NCI-H1105 treated with DMSO at 0.1 percent for 48 hours (cell line): ENCODE data around the gene FAM180A.
"Not testable (repeated sequence)": the region's sequence is repeated elsewhere in the genome, so short reads cannot be mapped to it uniquely, and the experiment has no call there.

Experiments
- DNase-seq: peaks from one replicate; lab custom pipeline; 2025; lab: John Stamatoyannopoulos, UW

The FAM180A gene

DNA sequence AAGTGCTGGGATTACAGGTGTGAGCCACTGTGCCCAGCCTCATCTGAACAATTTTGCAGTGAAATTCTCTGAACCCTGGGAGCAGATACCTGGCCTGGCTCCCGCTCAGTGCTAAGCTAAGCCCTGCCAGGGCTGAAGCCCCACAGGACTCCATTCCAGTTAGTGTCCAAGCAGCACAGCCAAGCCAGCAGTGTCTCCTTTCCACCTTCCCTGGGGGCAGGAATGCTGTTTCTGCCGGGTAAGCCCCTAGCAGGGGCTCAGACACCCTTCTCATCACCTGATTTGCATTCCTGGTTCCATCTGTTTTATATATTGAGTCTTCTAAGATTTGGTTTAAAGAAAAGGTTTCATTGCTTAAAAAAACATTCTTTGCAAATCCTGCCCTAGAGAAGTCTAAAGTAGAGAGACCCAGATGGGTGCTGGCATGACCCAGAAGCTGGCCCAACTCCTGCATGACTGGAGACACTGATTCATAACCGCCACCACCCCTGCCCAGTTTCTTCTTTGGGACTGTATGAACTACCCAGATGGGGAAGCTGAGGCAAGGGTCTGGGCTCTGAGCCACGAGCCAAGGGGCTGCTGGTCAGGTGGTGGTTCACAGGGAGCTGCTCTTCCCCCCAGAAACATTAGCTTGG lies 34.7 kb downstream of the FAM180A start:
- no peak for DNase-seq

DNA sequence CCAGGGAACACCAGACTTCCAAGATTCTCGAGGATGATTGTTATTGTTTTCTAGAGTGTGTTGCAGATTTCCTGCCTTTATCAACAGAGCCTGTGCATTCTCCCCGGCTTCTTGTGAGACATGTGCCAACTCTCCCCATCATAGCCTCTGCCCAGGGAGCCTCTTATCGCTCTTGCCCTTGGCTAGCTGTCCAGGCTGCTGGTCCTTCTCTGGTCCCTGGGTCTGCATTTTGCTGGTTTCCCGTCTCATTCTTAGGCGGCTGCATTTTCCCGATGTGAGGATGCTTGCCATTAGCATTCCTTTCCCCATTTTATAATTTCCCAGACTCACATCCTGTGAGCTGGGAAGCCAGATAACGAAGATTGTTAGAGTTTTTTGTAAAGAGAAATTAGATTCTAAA lies 35.8 kb downstream of the FAM180A start:
- no peak for DNase-seq

GRCh38 chr7:135712182-135712782 lies 36.3 kb downstream of the FAM180A start:
- DNase-seq, result no peak

GRCh38 chr7:135711139-135711469 lies 37.5 kb downstream of the FAM180A start:
- DNase-seq, result no peak

DNA sequence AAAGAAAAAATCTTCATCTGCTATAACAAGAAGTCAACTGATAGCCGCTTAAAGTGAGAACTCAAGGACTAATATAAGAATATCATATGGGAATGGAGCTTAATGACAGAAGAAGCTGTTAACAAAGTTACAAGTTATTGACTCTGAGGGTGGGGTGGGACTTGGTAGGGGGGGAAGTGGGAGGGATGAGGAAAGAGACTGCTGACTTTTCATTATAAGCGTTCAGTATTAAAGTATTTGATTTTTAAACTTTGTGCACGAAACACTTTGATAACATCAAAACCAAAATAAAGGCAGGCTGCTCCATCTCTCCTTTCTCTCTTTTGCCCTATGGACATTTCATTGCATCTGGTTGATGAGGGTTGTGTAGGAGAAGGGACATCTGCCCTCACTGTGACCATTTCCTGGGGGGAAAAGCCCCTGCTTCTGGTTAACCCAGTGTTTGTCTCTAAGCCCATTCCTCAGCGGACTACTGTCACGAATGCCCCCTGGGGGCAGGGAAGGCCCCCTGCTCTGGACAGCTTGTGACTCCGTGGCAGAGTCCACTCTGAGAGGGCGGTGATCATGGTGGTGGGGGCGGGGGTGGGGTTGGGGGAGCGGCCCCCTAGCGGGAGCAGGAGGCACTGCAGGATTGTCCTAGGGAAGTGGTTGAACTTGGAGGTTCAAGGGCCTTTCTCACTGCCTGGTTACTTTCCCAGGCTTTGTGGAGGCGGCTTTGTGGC lies 38.0 kb downstream of the FAM180A start:
- DNase-seq, result no peak

DNA sequence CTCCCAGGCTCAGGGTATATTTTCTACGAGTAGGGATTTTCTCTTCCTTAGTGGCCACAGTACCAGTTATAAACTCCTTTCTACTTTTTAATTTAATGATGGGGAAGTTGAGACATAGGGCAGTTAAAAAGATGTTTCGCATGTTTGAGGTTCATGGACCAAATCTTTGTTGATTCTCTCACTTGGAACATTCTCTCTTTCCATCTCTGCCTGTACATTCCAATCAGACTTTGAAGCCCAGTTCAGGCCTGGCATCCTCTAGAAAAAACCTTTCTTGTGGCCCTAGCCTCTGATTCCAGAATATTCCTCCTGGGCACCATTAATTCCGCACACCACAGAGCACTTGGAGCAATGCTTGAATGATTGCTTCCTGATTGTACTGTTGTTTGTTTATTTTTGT lies 39.1 kb downstream of the FAM180A start:
- no peak for DNase-seq

DNA sequence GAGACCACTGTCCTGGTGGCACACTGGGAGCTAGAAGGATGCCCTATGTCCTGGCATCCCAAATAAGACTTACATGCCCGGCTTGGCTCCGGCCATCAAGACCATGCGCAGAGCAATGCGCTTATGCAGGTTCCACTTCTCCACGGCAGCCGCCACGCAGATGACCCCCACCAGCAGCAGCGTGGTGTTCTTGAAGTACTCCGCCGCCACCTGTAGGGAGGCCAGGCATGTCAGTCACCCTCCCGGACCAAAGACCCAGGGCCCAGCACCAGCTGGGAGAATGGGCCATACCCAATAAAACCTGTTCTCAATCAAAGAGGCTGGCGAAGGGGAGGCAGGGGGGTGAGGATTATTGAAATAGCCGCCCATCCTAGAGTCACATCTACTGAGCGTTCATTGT lies 40.6 kb downstream of the FAM180A start:
- no peak for DNase-seq

GRCh38 chr7:135707570-135707966 lies 41.0 kb downstream of the FAM180A start:
- DNase-seq, result no peak

DNA sequence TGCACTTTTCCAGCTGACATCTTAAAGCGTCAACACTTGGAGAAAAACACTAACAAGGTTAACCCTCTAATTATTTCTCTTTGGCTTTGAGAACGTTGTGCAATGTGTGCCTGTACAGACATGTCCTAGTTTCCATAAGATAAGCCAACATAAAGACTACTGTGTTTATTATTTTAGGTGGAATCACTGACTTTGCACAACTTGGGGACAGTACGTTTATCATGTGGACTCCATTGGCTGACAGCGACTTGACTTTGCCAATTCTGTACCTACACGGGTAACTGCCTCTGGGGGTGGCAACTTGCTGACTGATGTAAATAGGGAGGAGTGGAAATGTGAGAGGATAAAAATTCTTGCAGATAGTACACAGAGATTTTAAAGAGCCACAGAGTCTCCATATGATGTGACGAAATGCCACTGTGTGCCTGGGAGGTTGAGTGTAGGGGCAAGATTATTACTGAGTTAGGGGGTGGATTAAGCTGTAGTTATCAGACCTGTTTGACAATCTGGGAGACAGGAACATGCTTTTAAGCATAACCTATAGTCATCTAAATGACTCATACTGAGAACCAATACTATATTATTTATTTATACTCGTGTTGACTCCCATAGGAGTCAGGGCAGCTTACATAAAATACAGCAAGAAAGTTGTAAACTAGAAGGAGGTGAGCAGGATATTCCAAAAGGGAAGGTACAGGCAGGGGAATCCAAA lies 41.6 kb downstream of the FAM180A start:
- DNase-seq, result no peak

GRCh38 chr7:135706038-135706742 lies 42.4 kb downstream of the FAM180A start:
- DNase-seq, result no peak

DNA sequence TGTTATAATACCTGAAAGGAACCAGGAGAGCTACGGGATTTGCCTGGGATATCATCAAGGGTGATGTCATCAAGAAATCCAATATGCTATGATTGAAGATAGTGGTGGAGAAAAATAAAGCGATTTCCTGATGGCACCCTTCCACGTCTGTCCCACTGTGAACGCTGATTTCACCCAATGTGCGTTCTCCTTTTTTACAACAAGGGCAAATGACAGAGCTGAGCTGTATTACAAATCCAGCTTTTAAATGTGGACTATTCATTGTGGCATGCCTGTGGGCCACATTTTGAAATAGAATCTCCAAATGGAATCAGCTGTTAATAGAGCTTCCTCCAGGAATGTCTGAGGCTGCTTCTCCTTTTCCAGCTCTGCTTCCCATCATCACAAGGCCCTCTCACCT lies 43.9 kb downstream of the FAM180A start:
- no peak for DNase-seq

DNA sequence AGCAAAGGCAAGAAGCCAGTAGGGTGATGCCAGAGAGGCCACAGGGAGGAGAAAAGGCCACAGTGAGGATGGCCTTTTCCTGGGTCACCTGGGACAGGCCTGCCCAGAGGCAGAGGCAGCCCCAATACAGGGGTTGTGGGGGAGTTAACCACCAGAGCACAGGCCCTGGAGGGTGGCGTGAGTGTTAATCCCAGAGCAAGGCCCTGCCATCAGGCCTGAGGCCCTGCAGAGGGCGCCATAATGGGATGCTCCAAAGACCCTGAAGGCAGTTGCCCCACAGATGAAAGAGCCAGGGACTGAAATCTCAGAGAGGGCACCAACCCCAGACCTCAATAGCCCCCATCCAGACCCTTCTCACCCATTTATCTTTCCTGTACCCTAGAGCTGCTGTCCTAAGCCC lies 44.5 kb downstream of the FAM180A start:
- DNase-seq, result no peak

GRCh38 chr7:135697276-135698049 lies 51.1 kb downstream of the FAM180A start:
- no peak for DNase-seq

- no peak for DNase-seq
These were observed 55.1 kb downstream of the FAM180A start for GRCh38 chr7:135693558-135693957.

- DNase-seq, result not testable (repeated sequence)
These were observed 56.0 kb downstream of the FAM180A start for GRCh38 chr7:135692606-135693005.

GRCh38 chr7:135692055-135692454 lies 56.6 kb downstream of the FAM180A start:
- no peak for DNase-seq

- no peak for DNase-seq
These were observed 58.0 kb downstream of the FAM180A start for GRCh38 chr7:135690566-135690965.

DNA sequence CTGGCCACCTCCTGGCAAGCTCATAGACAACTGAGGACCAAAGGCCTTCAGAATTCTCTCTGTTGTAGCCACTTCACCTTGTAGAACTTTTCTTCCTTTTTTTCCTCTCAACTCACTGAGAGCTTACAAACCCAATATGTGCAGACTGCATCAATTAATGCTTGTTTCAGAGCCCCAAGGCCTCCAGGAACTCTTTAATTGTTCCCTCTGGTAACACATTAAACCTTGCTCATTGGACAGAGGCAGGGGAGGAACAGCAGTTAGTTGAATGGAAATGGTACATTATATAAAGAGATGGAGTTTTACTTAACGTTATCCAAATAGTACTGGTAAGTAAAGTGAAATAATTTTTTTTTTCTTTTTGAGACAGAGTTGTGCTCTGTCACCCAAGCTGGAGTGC lies 61.1 kb downstream of the FAM180A start:
- DNase-seq, result no peak

DNA sequence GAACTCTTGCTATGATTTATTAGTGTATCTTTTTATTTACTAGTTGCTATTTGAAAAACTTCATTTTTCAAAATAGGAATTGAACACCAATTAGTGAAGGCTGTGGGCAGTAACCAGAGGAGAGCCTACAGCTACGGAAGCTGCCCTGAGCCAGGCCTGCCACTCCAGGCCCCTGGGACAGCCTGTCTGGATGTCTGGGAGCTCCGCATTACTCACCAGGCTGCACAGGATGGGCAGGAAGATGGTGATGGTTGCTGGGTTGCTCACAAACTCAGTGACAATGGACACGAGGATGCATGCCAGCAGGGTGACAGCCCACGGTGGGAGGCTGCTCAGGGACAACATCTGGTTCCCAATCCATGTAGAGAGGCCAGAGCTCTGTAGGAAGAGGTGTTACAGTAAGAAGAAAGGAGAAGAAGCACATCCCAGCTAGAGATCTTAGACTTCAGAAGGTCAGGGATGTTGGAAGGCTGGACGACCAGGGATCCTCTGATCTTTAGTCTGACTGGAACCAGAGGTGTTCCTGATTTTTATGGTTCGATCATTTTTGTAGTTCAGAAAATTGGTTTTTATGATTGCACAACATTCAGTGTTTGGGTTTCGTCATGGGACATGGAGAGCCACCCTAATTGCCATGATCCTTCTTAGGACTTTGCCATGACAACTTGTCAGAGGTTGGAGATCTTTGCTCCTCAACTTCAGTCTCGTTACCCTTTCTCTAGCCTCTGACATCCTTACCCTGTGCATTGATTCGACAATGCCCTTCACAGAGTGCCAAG lies 63.1 kb downstream of the FAM180A start:
- no peak for DNase-seq

DNA sequence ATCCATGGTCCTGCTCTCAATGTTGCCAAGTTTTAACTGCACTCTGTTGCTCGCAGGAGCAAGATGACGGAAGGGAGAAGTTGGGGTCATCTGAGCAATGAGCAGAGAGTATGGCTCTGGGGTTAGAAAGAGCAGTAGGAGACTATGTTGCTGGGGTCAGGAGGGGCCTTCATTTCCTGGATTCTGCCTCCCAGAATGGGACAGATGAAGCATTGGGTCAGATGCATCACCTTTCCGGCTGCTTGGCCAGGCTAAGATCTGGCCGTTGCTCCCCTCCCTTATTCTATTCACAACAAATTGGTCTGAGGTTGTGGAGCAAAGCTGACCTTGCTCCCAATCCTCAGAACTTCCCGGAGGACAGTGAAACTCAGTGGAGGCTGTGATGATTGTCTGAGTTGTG lies 63.9 kb downstream of the FAM180A start:
- DNase-seq, result no peak

DNA sequence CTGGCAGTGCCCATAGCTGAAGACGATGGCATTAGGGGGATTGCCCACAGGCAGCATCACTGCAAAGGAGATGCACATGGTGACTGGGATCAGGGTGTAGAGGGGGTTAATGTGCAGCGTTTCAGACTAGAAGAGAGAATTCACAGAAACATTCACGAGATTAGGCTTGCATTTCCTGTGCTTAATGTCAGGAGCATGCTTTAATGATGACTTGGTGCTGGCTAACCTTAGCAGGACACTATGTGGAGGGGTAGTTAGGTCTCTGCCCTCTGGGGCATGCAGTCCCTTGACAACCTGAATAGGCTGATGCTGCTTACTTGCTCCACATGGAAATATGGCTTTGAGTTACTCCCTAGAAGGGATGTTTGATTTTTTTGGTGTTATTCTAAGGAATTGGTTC lies 64.5 kb downstream of the FAM180A start:
- DNase-seq, result no peak
